Spleen (tissue), 7 donors: ENCODE results near the gene EDAR.

ENCODE experiments used
- POLR2A ChIP-seq, 3 donors: fragments of 450-650 bp; IDR thresholded peaks; one replicate each; pipeline ENCODE4 v1.5.1; 2017; ENCODE audit warnings: antibody characterized with exemption in 3 of 3, mild to moderate bottlenecking in 1 of 3
- POLR2AphosphoS5 ChIP-seq, 3 donors: sonication (generic); formaldehyde crosslinking; IDR thresholded peaks; one replicate each; pipeline ENCODE4 v1.5.1; 2017; ENCODE audit warnings: antibody characterized with exemption in 3 of 3
- TF ChIP-seq, protein P1 (sequence below), 11 experiments: fragments of 200-600 bp in 7 of 11; fragments of 450-650 bp in 4 of 11; sonication (generic) in 4 of 11; IDR thresholded peaks in 8 of 11; conservative IDR thresholded peaks in 3 of 11; 1 replicate in 7 of 11; 2 replicates in 4 of 11; pipeline versions ENCODE4 v1.4.0 to v1.8.0; 2016 to 2021; ENCODE audit warnings: antibody characterized with exemption in 11 of 11, inconsistent platforms in 4 of 11, mild to moderate bottlenecking in 1 of 11
- donor health status: DM: no; HTN: no; CAD: no; lungs with moderate emphysema.
- donor health status: DM: no; HTN: no; CAD: no.
- donor health status: DM: no; HTN: no; CAD: no.

DNA sequence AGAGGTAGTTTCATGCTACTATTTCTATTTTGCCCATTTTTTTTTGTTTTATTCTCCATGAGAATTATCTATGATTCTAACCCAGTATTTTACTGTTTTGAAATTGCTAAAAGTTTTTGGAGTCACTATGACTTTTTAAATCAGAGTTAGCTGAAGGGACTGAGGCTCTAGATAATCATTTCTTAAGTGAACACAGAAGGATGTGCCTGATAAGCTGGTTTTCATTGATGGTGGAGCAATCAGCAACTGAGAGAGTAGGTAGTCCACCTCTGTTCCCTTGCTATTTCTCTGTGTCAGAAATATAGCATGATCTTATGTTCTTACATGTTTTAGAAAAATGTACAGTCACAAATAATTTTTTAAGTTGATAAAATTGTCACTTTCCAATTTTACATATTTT is 143.1 kb downstream of the EDAR start:
- no peak for TF ChIP-seq POLR2AphosphoS5 (IDR thresholded peaks at IDR 0.05)
- TF ChIP-seq POLR2A (IDR thresholded peaks at IDR 0.05) = no peak
- TF ChIP-seq, protein P1, sequence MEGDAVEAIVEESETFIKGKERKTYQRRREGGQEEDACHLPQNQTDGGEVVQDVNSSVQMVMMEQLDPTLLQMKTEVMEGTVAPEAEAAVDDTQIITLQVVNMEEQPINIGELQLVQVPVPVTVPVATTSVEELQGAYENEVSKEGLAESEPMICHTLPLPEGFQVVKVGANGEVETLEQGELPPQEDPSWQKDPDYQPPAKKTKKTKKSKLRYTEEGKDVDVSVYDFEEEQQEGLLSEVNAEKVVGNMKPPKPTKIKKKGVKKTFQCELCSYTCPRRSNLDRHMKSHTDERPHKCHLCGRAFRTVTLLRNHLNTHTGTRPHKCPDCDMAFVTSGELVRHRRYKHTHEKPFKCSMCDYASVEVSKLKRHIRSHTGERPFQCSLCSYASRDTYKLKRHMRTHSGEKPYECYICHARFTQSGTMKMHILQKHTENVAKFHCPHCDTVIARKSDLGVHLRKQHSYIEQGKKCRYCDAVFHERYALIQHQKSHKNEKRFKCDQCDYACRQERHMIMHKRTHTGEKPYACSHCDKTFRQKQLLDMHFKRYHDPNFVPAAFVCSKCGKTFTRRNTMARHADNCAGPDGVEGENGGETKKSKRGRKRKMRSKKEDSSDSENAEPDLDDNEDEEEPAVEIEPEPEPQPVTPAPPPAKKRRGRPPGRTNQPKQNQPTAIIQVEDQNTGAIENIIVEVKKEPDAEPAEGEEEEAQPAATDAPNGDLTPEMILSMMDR (IDR thresholded peaks at IDR 0.05 in 8 of 11, conservative IDR thresholded peaks at IDR 0.05 in 3 of 11) = no peak
